Myocyte (in vitro differentiated cells): ENCODE data around the gene FTCD. TPM values are rescaled to one million over a fixed set of nuclear protein-coding genes. Genes with fewer than 3 reads are reported as not detected.
A peak's percentile ranks its signal among the peaks of the same experiment; 100 is the strongest.

ENCODE experiments used
- DNase-seq: peaks from one replicate; pipeline ENCODE4 v3.0.0-alpha.2; 2012; ENCODE audit warnings: low read depth
- total RNA-seq: library from RNA; depleted of rRNA; stranded (reverse); fragments of >200 nt; gene quantifications from 2 replicates; pipeline ENCODE4 v1.2.3, GENCODE V29; 2014

Gene FTCD
- total RNA-seq, 1 donor from 2014 or later: 0.37 TPM

DNA sequence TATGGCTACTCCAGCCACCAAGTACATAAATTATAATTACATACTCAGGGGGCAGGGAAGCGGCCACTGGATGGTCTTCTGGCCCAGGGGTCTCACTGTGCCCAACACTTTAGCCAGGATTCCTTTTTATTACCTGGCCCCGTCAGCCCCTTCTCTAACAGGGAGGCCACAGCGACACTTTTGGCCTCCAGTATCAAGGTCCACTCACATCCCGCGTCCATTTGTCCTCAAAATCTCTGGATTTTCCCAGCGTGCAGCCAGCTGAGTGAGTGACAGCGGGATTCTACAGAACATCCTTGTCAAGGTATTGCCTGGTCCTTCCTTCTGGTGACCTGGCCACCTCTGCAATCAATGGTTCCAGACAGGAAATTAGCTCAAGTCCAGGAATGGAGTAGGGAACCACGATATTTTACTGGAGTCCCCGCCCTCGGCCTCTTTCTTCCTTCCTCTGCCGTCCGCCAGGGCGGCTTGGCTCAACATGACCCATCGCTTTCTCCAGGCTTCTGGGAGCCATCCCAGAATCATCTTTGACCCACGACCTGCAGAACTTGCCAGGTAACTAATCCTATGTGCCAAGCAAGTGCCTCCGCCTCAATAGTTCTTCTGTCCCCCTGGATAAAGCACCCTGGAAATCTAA is 60.2 kb downstream of the FTCD start:
- no peak for DNase-seq

DNA sequence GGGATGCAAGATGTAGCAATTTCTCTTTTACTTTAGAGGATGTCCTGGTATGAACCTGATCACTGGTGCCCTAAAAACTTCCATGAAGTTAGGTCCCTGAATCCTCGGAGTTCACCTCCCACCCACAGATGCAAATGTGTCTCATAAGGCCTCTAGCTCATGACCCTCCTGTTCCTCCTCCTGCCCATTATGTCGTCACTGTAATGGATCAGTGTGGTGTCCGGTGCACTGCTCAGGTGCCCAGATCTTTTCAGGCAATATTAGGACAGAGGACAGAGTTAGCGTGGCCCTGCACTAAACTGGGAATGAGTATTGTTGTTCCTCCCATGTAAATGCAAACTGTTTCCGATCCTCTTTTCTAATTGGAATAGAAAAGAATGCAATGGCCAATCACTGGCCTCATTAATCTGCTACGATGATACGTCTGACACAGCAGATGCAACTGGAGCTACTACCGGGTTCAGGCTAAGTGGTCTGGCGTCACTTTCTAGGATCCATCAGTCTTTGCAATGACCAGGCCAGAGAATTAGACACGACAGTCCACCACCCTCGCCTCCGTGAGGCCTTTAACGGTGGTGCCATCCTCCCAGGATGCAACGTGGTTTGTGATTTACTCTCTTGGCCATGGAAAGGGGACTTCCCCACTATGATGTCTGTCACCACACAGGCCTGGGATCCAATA is 60.8 kb downstream of the FTCD start:
- no peak for DNase-seq

DNA sequence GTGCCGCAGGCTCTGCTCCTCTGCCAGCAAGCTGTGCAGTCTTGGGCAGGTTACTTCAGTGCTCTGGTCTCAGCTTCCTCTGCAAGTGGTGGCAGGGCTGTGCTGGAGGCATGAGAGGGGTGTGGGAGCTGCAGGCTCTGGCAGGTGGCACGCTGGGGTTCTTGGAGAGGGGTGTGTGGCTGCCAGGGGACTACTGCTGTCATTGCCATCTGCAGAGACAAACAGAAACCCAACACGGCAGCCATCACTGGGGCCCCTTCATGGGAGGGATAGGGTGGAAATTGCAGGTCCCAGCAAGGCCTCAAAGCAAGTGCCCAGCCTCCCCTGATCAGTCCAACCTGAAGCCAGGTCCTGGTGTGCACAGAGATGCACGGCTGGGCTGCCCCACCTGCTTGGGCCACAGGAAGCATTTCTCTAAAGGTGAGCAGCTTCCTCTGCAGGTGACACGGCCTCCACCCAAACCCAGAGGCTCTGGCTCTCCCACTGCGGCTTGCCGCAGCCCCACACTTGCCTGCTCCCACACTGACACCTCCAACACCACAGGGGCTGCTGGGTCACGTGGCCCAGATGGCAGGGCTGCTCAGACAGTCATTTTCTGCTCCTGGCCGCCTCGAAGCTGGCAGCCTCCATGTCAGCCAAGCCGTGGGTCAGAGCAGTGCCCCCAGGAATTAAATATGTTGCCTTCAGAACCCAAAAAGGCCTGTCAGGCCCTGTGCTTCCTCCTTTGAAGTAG is 61.5 kb downstream of the FTCD start:
- no peak for DNase-seq

DNA sequence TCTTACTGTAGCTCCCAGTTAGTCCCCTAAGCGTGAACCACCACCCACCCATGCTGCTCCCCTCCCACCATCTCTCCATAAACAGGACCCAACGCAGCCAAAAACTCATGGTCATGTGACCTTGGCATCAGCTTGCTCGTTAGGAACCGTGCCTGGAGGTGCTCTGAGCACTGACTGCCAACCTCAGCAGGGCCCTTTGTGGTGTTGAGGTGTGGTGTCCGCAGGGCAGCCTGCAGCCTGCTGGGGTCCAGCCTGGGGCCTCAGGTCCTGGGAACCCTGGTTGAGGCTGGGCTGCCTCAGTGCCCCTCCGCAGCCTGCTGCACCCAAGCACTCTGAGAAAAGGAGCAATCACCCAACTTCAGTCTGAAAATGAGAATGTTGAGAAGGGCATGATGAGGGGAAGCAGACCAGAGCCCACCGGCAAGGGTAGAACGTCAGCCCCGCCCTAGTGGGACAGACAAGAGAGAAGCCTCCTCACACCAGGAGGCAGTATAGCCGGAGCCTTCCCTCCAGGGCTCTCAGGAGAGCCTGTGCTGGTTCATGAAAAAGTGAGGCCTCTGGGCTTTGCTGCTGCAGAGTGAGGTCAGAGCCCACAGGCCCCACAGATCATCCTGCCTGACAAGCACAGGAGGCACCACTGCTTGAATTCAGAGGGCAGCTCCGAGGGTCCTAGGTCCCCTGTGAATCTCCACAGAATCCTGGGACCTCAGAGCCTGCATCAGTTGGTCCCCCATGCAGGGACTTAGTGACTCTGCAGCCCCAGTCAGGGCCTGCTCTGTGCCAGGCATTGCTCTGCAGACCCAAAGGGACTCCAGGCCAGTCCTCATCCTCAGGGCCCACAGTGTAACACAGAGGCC is 62.3 kb downstream of the FTCD start:
- DNase-seq: no peak

DNA sequence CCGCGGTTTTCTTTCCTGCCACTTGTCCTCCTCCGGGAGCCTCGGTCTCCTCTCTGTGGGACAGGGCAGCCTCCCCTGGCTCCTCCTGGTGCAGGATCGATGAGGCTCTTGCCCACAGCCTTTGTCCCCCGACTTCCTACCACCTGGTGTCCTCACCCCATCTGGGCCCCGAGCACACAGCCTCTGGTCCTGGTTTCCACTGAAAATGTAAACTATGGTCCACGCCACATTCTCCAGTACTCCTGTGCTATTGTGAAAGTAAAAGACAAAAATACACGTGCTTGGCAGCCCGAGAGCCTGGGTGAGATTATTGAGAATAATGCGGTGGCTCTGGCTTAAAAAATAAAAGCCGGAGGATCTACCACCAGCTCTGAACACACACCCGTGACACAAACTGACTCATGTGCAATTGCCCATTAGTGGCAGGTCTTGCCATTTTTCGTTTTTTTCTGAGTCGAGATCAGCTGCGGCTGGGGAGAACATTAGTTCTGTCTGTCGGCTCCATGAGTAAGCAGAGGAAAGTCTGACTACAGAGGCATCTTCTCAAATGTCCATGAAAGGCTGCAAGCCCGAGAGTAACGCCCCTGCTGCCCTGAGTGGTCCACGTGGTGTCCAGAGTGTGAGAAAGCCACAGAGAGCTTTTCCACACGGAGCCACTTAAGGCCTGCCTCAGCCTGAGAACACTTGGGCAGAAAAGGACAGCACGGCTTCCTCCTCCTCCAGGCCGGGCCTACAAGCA is 63.2 kb downstream of the FTCD start:
- peak; percentile 96 for DNase-seq

DNA sequence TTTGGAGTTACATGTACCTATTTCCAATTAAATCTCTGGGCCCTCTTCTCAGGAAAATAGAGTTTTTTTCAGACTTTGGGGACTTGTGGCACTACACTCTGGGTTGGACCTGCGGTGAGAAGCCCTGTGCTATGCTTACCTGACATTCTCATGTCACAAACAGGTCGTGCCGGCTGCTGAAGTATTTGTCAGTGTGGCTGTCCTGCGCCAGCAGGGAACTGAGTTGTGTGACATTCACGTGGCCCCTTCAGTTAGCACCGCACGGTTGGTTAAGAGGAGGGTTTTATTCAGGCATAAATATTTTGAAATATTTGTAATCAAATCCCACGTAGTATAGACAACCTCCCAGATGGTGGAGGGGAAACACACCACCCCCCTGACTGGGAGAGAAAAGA is 63.8 kb downstream of the FTCD start:
- no peak for DNase-seq

DNA sequence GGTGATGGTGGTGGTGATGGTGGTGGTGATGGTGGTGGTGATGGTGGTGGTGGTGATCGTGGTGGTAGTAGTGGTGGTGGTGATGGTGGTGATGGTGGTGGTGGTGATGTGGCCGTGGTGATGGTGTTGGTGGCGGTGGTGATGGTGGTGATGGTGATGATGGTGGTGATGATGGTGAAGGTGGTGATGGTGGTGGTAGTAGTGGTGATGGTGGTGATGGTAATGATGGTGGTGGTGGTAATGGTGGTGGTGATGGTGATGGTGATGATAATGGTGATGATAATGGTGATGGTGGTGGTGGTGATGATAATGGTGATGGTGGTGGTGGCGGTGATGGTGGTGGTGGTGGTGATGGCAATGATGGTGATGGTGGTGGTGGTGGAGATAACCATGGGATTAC is 64.3 kb downstream of the FTCD start:
- DNase-seq: no peak

DNA sequence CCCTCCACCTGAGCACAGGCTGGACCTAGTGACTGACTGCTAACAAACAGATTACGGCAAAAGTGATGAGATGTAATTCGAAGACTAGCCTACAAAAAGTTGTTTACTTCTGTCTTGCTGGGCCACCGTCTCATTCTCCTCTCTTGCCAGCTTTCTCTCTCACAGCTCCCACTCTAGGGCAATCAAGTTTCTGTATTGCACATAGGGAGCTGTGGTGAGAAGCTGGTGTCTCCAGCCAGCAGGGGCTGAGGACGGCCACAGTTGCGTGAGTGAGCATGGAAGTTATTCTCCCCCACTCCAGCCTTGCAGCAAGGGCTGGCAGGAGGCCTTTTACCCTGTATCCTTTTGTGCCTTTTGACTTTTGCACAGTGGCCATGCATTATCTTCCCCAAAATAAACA is 66.1 kb downstream of the FTCD start:
- no peak for DNase-seq

DNA sequence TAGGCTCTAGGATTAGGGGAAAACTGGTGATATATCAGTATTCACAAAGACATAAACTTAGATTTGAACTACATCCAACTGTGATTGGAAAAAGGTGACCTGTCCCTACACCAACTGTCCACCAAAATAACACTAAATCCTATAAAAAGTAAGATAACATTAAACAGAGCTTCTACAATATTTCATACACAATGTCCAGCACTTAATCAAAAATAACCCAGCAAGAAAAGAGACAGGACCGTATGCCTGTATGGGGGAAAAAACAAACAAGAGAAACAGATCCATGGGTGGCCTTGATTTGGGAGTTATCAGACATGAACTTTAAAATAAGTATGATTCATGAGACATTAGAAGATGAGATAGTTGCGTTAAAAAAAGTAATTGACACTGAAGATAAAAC is 67.2 kb downstream of the FTCD start:
- DNase-seq: no peak

DNA sequence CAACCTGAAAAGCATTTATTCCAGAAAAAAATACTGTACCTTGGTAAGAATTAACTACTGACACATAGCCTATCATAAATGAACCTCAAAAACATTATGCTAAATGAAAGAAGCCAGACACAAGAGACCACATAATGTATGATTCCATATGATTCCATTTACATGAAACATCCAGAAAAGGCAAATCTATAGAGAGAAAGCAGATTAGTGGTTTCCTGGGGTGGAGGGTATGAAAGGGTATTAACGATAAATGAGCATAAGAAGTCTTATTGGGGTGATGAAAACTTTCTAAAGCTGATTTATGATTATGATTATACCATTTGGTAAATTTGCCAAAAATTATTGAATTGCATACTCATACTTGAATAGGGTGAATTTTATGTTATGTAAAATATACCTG is 67.7 kb downstream of the FTCD start:
- DNase-seq: no peak

Other genes starting within 250 kb of the FTCD start
- 678 and 866 TPM in 2 replicates for gene COL6A1, start 173.8 kb downstream of the FTCD start, total RNA-seq
- 941 and 998 TPM in 2 replicates for gene COL6A2, start 57.5 kb downstream of the FTCD start, total RNA-seq
- 16.1 and 16.8 TPM in 2 replicates for gene SPATC1L, start 28.9 kb upstream of the FTCD start, total RNA-seq
- gene LSS, start 73.2 kb upstream of the FTCD start, total RNA-seq: 116 and 211 TPM in 2 replicates
- gene MCM3AP, start 130.0 kb upstream of the FTCD start, total RNA-seq: 85.4 and 103 TPM in 2 replicates
- gene YBEY, start 130.8 kb upstream of the FTCD start, total RNA-seq: 21.5 and 31.5 TPM in 2 replicates
- 1.2 and 1.7 TPM in 2 replicates for gene C21orf58, start 168.3 kb upstream of the FTCD start, total RNA-seq
- 32.2 and 40.8 TPM in 2 replicates for gene PCNT, start 168.6 kb upstream of the FTCD start, total RNA-seq